ENCODE data around the gene THSD7B. TPM values are rescaled to one million over a fixed set of nuclear protein-coding genes. Genes with fewer than 3 reads are reported as not detected.

THSD7B gene
- polyA plus RNA-seq, 1 donor from 2014 or later: 0.46 TPM

- TF ChIP-seq SMC3 (conservative IDR thresholded peaks at IDR 0.05; ENCODE audit: poor library complexity): no peak
- no peak for TF ChIP-seq EP300 (conservative IDR thresholded peaks at IDR 0.05; ENCODE audit: poor library complexity, severe bottlenecking)
- no peak for TF ChIP-seq CTCF (IDR thresholded peaks at IDR 0.05; ENCODE audit: poor library complexity, severe bottlenecking)
- no peak for TF ChIP-seq TAF1 (IDR thresholded peaks at IDR 0.05; ENCODE audit: low read depth)
- no peak for TF ChIP-seq RAD21 (conservative IDR thresholded peaks at IDR 0.05)
- TF ChIP-seq MXI1 (conservative IDR thresholded peaks at IDR 0.05; ENCODE audit: poor library complexity, severe bottlenecking): no peak
- TF ChIP-seq EZH2 (IDR thresholded peaks at IDR 0.05; ENCODE audit: borderline replicate concordance, insufficient read depth, low read length, poor library complexity, severe bottlenecking): no peak
- no peak for TF ChIP-seq REST (IDR thresholded peaks at IDR 0.05; ENCODE audit: borderline replicate concordance)
- TF ChIP-seq POLR2AphosphoS5 (IDR thresholded peaks at IDR 0.05): no peak
- Histone ChIP-seq H4K20me1 (ENCODE audit: insufficient read depth) (no peaks in the 10 kb centered on the region), H3K9ac (ENCODE audit: low read length) (no peak overlapping the region), H3K4me3 (ENCODE audit: low read length) (no peak overlapping the region), H3F3A (ENCODE audit: insufficient read depth, low read length, poor library complexity, severe bottlenecking) (no peaks in the 10 kb centered on the region), H2AFZ (ENCODE audit: low read depth, low read length) (no peak overlapping the region), H3K36me3 (ENCODE audit: insufficient read depth, low read length) (no peaks in the 10 kb centered on the region), H3K4me2 (ENCODE audit: low read length) (no peak overlapping the region), H3K27ac (ENCODE audit: low read length) (no peak overlapping the region), H3K27me3 (ENCODE audit: insufficient read depth, low read depth, low read length) (no peaks in the 10 kb centered on the region), H3K79me2 (replicated peaks; ENCODE audit: insufficient read depth, low read length) (no peaks in the 10 kb centered on the region), H3K9me2 (ENCODE audit: insufficient read depth, low read length) (no peaks in the 10 kb centered on the region), H3K9me3 (ENCODE audit: low read length) (no peaks in the 10 kb centered on the region)
These were observed 497.2 kb downstream of the THSD7B start for GRCh38 chr2:137262594-137262993.

- Histone ChIP-seq H3K4me3 (ENCODE audit: low read length) (no peak overlapping the region), H3K4me2 (ENCODE audit: low read length) (no peak overlapping the region), H3K9me3 (ENCODE audit: low read length) (no peaks in the 10 kb centered on the region), H4K20me1 (ENCODE audit: insufficient read depth) (no peaks in the 10 kb centered on the region), H3F3A (ENCODE audit: insufficient read depth, low read length, poor library complexity, severe bottlenecking) (no peaks in the 10 kb centered on the region), H3K27ac (ENCODE audit: low read length) (no peak overlapping the region), H3K9me2 (ENCODE audit: insufficient read depth, low read length) (no peaks in the 10 kb centered on the region), H3K27me3 (ENCODE audit: insufficient read depth, low read depth, low read length) (no peaks in the 10 kb centered on the region), H3K36me3 (ENCODE audit: insufficient read depth, low read length) (no peaks in the 10 kb centered on the region), H3K9ac (ENCODE audit: low read length) (no peak overlapping the region), H3K79me2 (replicated peaks; ENCODE audit: insufficient read depth, low read length) (no peaks in the 10 kb centered on the region), H2AFZ (ENCODE audit: low read depth, low read length) (no peak overlapping the region)
- TF ChIP-seq MXI1 (conservative IDR thresholded peaks at IDR 0.05; ENCODE audit: poor library complexity, severe bottlenecking) (no peak), TAF1 (IDR thresholded peaks at IDR 0.05; ENCODE audit: low read depth) (no peak), CTCF (IDR thresholded peaks at IDR 0.05; ENCODE audit: poor library complexity, severe bottlenecking) (no peak), EP300 (conservative IDR thresholded peaks at IDR 0.05; ENCODE audit: poor library complexity, severe bottlenecking) (no peak), RAD21 (conservative IDR thresholded peaks at IDR 0.05) (no peak), SMC3 (conservative IDR thresholded peaks at IDR 0.05; ENCODE audit: poor library complexity) (no peak), EZH2 (IDR thresholded peaks at IDR 0.05; ENCODE audit: borderline replicate concordance, insufficient read depth, low read length, poor library complexity, severe bottlenecking) (no peak), REST (IDR thresholded peaks at IDR 0.05; ENCODE audit: borderline replicate concordance) (no peak), POLR2AphosphoS5 (IDR thresholded peaks at IDR 0.05) (no peak)
These were observed 522.7 kb downstream of the THSD7B start for GRCh38 chr2:137287913-137288639.
